ENCODE results near the gene MED22.
"Not testable (repeated sequence)": the region's sequence is repeated elsewhere in the genome, so short reads cannot be mapped to it uniquely, and the experiment has no call there.

The MED22 gene

GRCh38 chr9:133334161-133334560, 13.8 kb downstream of the MED22 start:
- no peak for DNase-seq

GRCh38 chr9:133333566-133333965, 14.4 kb downstream of the MED22 start:
- no peak for DNase-seq

- no peak for DNase-seq
These were observed 14.9 kb downstream of the MED22 start for GRCh38 chr9:133333011-133333410.

- DNase-seq, result no peak
These were observed 15.6 kb downstream of the MED22 start for GRCh38 chr9:133332381-133332730.

- DNase-seq, result no peak
These were observed 16.1 kb downstream of the MED22 start for GRCh38 chr9:133331641-133332380.

GRCh38 chr9:133331221-133331620, 16.7 kb downstream of the MED22 start:
- DNase-seq, result no peak

- DNase-seq, result peak in 1 of 2 experiments; percentile 49
These were observed 18.4 kb downstream of the MED22 start for GRCh38 chr9:133329306-133330156.

GRCh38 chr9:133327834-133328484, 20.0 kb downstream of the MED22 start:
- DNase-seq, result no peak

GRCh38 chr9:133327021-133327420, 20.9 kb downstream of the MED22 start:
- DNase-seq, result not testable (repeated sequence)

GRCh38 chr9:133323991-133324703, 23.8 kb downstream of the MED22 start:
- DNase-seq, result no peak

- DNase-seq, result no peak
These were observed 24.7 kb downstream of the MED22 start for GRCh38 chr9:133323211-133323610.

- no peak for DNase-seq
These were observed 25.2 kb downstream of the MED22 start for GRCh38 chr9:133322701-133323100.

- no peak for DNase-seq
These were observed 26.5 kb downstream of the MED22 start for GRCh38 chr9:133321411-133321935.

GRCh38 chr9:133320421-133320881, 27.5 kb downstream of the MED22 start:
- DNase-seq, result no peak

GRCh38 chr9:133317551-133317950, 30.4 kb downstream of the MED22 start:
- not testable (repeated sequence) for DNase-seq

GRCh38 chr9:133315997-133316396, 31.9 kb downstream of the MED22 start:
- DNase-seq, result no peak

- DNase-seq, result no peak
These were observed 38.3 kb downstream of the MED22 start for GRCh38 chr9:133309608-133310007.

GRCh38 chr9:133307301-133307700, 40.6 kb downstream of the MED22 start:
- DNase-seq, result no peak

GRCh38 chr9:133306242-133307204, 41.4 kb downstream of the MED22 start:
- DNase-seq, result no peak

GRCh38 chr9:133305731-133306130, 42.2 kb downstream of the MED22 start:
- DNase-seq, result no peak
